Parathyroid adenoma (tissue), 2 donors: ENCODE measurements around the gene SH3RF2.

Experiments
- H2AFZ ChIP-seq: fragments of 300-600 bp; sonication (generic); one replicate; pipeline ENCODE4 v1.7.0; 2017; ENCODE audit warnings: antibody characterized with exemption, mild to moderate bottlenecking
- H3K27ac ChIP-seq: fragments of 300-600 bp; sonication (generic); one replicate; pipeline ENCODE4 v1.7.0; 2017
- H3K27me3 ChIP-seq: fragments of 300-600 bp; sonication (generic); one replicate; pipeline ENCODE4 v1.7.0; 2017; ENCODE audit warnings: low read length; ENCODE audit not compliant: control insufficient read depth, insufficient read depth
- H3K36me3 ChIP-seq: fragments of 300-600 bp; sonication (generic); one replicate; pipeline ENCODE4 v1.7.0; 2017; ENCODE audit warnings: low read length; ENCODE audit not compliant: control insufficient read depth, insufficient read depth
- H3K4me1 ChIP-seq: fragments of 300-600 bp; sonication (generic); one replicate; pipeline ENCODE4 v1.7.0; 2017; ENCODE audit warnings: control low read depth
- H3K4me2 ChIP-seq: fragments of 300-600 bp; sonication (generic); one replicate; pipeline ENCODE4 v1.7.0; 2017; ENCODE audit warnings: low read length
- H3K4me3 ChIP-seq: fragments of 300-600 bp; sonication (generic); one replicate; pipeline ENCODE4 v1.7.0; 2017; ENCODE audit warnings: low read depth, low read length
- H3K79me2 ChIP-seq: fragments of 300-600 bp; sonication (generic); one replicate; pipeline ENCODE4 v1.7.0; 2017; ENCODE audit warnings: control low read depth
- H3K9ac ChIP-seq: fragments of 300-600 bp; sonication (generic); one replicate; pipeline ENCODE4 v1.7.0; 2017; ENCODE audit warnings: mild to moderate bottlenecking
- H3K9me3 ChIP-seq: fragments of 300-600 bp; sonication (generic); one replicate; pipeline ENCODE4 v1.7.0; 2017; ENCODE audit warnings: low read length; ENCODE audit not compliant: control insufficient read depth
- CTCF ChIP-seq: fragments of 300-600 bp; sonication (generic); IDR thresholded peaks from one replicate; pipeline ENCODE4 v1.7.0; 2017; ENCODE audit warnings: antibody characterized with exemption, mild to moderate bottlenecking
- donor health status: primary hyperparathyroidism.

Gene SH3RF2

GRCh38 chr5:146025681-146026080, 89.3 kb downstream of the SH3RF2 start:
- Histone ChIP-seq H3K4me2 (no peak overlapping the region), H3K36me3 (no peaks in the 10 kb centered on the region), H2AFZ (no peak overlapping the region), H3K79me2 (no peaks in the 10 kb centered on the region), H3K9me3 (no peaks in the 10 kb centered on the region), H3K4me1 (no peaks in the 10 kb centered on the region), H3K4me3 (no peak overlapping the region), H3K27ac (no peak overlapping the region), H3K9ac (no peak overlapping the region), H3K27me3 (no peaks in the 10 kb centered on the region)
- TF ChIP-seq CTCF = no peak

GRCh38 chr5:146026307-146027010, 90.1 kb downstream of the SH3RF2 start:
- no peaks in the 10 kb centered on the region for H3K9me3 ChIP-seq
- H3K36me3 ChIP-seq = no peaks in the 10 kb centered on the region
- H3K4me1 ChIP-seq = no peaks in the 10 kb centered on the region
- no peak for TF ChIP-seq CTCF
- H2AFZ ChIP-seq = no peak overlapping the region
- H3K4me2 ChIP-seq = no peak overlapping the region
- no peak overlapping the region for H3K4me3 ChIP-seq
- H3K27ac ChIP-seq = no peak overlapping the region
- H3K9ac ChIP-seq = no peak overlapping the region
- no peaks in the 10 kb centered on the region for H3K27me3 ChIP-seq
- no peaks in the 10 kb centered on the region for H3K79me2 ChIP-seq

GRCh38 chr5:146027751-146028150, 91.4 kb downstream of the SH3RF2 start:
- no peak for TF ChIP-seq CTCF
- H3K9me3 ChIP-seq = no peaks in the 10 kb centered on the region
- H3K4me2 ChIP-seq = no peak overlapping the region
- H3K4me1 ChIP-seq = no peaks in the 10 kb centered on the region
- no peaks in the 10 kb centered on the region for H3K27me3 ChIP-seq
- no peak overlapping the region for H3K9ac ChIP-seq
- no peak overlapping the region for H3K27ac ChIP-seq
- no peak overlapping the region for H3K4me3 ChIP-seq
- H3K79me2 ChIP-seq = no peaks in the 10 kb centered on the region
- no peak overlapping the region for H2AFZ ChIP-seq
- no peaks in the 10 kb centered on the region for H3K36me3 ChIP-seq

GRCh38 chr5:146032911-146033310, 96.5 kb downstream of the SH3RF2 start:
- no peaks in the 10 kb centered on the region for H3K4me1 ChIP-seq
- no peak overlapping the region for H3K27ac ChIP-seq
- TF ChIP-seq CTCF = no peak
- H3K36me3 ChIP-seq = no peaks in the 10 kb centered on the region
- H2AFZ ChIP-seq = no peak overlapping the region
- H3K4me3 ChIP-seq = no peak overlapping the region
- H3K9me3 ChIP-seq = no peaks in the 10 kb centered on the region
- no peaks in the 10 kb centered on the region for H3K79me2 ChIP-seq
- H3K27me3 ChIP-seq = no peaks in the 10 kb centered on the region
- H3K9ac ChIP-seq = no peak overlapping the region
- H3K4me2 ChIP-seq = no peak overlapping the region

- no peak for TF ChIP-seq CTCF
- H3K79me2 ChIP-seq = no peaks in the 10 kb centered on the region
- H2AFZ ChIP-seq = no peak overlapping the region
- H3K27ac ChIP-seq = no peak overlapping the region
- H3K36me3 ChIP-seq = no peaks in the 10 kb centered on the region
- no peak overlapping the region for H3K4me3 ChIP-seq
- no peaks in the 10 kb centered on the region for H3K9me3 ChIP-seq
- no peaks in the 10 kb centered on the region for H3K27me3 ChIP-seq
- no peaks in the 10 kb centered on the region for H3K4me1 ChIP-seq
- no peak overlapping the region for H3K9ac ChIP-seq
- H3K4me2 ChIP-seq = no peak overlapping the region
Observed at GRCh38 chr5:146034127-146034526, 97.7 kb downstream of the SH3RF2 start.
